Measurements from ENCODE around the gene NXNL2.
A peak's percentile ranks its signal among the peaks of the same experiment; 100 is the strongest.

Gene NXNL2

DNA sequence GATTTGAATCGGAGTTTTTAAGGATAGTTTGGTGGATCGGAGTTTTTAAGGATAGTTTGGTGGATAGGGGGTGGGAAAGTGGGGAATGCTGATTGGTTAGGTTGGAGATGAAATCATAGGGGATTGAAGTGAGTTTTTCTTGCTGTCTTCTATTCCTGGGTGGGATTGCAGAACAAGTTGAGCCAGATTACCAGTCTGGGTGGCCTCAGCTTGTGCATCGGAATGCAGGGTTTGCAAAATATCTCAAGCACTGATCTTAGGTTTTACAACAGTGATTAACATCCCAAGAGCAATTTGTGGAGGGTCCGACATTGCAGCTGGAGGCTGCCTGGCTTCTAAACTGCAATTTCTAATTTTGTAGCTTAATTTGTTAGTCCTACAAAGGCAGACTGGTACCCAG, 23.1 kb upstream of the NXNL2 start:
- TF ChIP-seq, protein P1, sequence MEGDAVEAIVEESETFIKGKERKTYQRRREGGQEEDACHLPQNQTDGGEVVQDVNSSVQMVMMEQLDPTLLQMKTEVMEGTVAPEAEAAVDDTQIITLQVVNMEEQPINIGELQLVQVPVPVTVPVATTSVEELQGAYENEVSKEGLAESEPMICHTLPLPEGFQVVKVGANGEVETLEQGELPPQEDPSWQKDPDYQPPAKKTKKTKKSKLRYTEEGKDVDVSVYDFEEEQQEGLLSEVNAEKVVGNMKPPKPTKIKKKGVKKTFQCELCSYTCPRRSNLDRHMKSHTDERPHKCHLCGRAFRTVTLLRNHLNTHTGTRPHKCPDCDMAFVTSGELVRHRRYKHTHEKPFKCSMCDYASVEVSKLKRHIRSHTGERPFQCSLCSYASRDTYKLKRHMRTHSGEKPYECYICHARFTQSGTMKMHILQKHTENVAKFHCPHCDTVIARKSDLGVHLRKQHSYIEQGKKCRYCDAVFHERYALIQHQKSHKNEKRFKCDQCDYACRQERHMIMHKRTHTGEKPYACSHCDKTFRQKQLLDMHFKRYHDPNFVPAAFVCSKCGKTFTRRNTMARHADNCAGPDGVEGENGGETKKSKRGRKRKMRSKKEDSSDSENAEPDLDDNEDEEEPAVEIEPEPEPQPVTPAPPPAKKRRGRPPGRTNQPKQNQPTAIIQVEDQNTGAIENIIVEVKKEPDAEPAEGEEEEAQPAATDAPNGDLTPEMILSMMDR (IDR thresholded peaks at IDR 0.05), result no peak
- H3K36me3 Mint-ChIP-seq (ENCODE audit: low read depth), result peaks cover 16% of the 10 kb centered on the region
- H3K27me3 Mint-ChIP-seq (ENCODE audit: low read depth, poor library complexity), result peaks cover 10% of the 10 kb centered on the region
- no peak overlapping the region for H3K4me3 Mint-ChIP-seq
- peaks cover 37% of the 10 kb centered on the region for H3K9me3 Mint-ChIP-seq
- H3K27ac Mint-ChIP-seq, result no peak overlapping the region
- no peak for DNase-seq
- no peaks in the 10 kb centered on the region for H3K4me1 Mint-ChIP-seq

DNA sequence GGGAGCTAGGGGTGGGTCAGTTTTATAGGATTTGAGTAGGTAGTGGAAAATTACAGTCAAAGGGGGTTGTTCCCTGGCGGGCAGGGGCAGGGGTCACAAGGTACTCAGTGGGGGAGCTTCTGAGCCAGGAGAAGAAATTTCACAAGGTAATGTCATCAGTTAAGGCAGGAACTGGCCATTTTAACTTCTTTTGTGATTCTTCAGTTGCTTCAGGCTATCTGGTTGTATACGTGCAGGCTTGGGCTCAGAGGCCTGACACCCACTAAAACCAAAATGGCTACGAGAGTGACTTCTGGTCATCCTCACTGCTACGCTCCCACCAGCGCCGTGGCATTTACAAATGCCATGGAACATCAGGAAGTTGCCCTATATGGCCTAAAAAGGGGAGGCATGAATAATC, 20.7 kb upstream of the NXNL2 start:
- Mint-ChIP-seq H3K4me1 (no peaks in the 10 kb centered on the region), H3K36me3 (ENCODE audit: low read depth) (peaks cover 12% of the 10 kb centered on the region), H3K27me3 (ENCODE audit: low read depth, poor library complexity) (peaks cover 10% of the 10 kb centered on the region), H3K4me3 (no peak overlapping the region), H3K27ac (no peak overlapping the region), H3K9me3 (peaks cover 30% of the 10 kb centered on the region)
- TF ChIP-seq, protein P1 (IDR thresholded peaks at IDR 0.05), result no peak
- no peak for DNase-seq

DNA sequence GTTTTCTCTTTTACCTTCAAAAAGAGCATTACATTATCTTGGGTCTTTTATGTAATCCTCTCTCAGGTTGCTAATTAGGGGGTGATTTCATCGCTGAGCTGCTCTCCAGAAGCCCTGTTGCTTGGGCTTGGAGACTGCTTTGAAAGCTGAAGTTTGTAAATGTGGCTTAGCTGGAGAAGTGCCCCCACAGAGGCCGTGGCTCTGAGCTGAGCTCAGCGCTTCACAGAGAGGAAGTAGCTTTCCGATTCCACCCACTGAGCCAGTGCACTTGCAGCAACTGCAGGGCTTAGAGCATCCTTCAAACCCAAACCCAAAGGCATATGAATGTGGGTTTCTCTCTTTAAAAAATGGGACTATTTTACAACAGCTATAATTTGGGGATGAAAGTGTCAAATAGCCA, 13.7 kb upstream of the NXNL2 start:
- TF ChIP-seq, protein P1 (IDR thresholded peaks at IDR 0.05), result no peak
- Mint-ChIP-seq H3K9me3 (no peaks in the 10 kb centered on the region), H3K27me3 (ENCODE audit: low read depth, poor library complexity) (peaks cover 15% of the 10 kb centered on the region), H3K27ac (no peak overlapping the region), H3K4me3 (no peak overlapping the region), H3K36me3 (ENCODE audit: low read depth) (no peaks in the 10 kb centered on the region), H3K4me1 (peaks cover 5% of the 10 kb centered on the region)
- no peak for DNase-seq

DNA sequence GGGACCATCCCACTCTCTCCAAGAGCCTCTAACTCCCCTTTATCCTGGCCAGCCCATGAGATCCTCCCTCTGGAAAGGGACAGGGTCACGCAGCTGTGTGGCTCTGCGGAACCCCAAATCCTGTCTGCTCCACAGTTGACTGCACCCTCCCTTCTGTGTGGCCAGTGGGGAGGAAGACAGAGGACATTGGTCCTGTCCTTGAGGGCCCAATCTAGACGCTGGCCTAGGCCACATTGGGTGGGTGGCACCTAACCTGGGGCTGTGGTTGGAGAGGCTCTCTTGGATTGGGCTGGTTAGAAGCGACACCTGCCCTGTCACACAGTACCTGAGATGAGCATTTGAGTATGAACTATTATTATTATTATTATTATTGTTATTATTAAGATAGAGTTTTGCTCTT, 12.6 kb upstream of the NXNL2 start:
- TF ChIP-seq, protein P1 (IDR thresholded peaks at IDR 0.05), result no peak
- Mint-ChIP-seq H3K9me3 (no peaks in the 10 kb centered on the region), H3K27me3 (ENCODE audit: low read depth, poor library complexity) (peaks cover 19% of the 10 kb centered on the region), H3K36me3 (ENCODE audit: low read depth) (no peaks in the 10 kb centered on the region), H3K4me3 (no peak overlapping the region), H3K27ac (no peak overlapping the region), H3K4me1 (peaks cover 5% of the 10 kb centered on the region)
- DNase-seq, result no peak

DNA sequence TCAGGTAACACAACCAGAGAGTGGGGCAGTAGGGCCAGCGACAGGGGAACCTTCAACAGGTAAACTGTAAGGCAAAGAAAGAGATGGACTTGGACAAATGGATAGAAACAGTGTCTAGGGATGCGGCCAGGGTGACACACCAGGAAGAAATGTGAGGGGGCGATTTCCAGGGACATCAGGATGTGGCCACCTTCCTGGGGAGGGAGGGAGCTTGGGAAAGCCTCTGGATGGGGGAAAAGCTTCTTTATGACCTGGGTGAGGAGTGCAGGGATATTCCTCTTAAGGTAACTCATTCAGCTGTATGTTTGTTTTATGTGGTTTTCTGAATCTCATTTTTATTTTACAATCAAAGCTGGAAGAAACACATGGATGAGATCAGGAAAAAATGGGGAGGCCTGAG, 11.9 kb upstream of the NXNL2 start:
- Mint-ChIP-seq H3K36me3 (ENCODE audit: low read depth) (no peaks in the 10 kb centered on the region), H3K27me3 (ENCODE audit: low read depth, poor library complexity) (peaks cover 19% of the 10 kb centered on the region), H3K9me3 (no peaks in the 10 kb centered on the region), H3K4me3 (no peak overlapping the region), H3K4me1 (peaks cover 10% of the 10 kb centered on the region), H3K27ac (peak overlapping the region; percentile 89)
- no peak for DNase-seq
- TF ChIP-seq, protein P1 (IDR thresholded peaks at IDR 0.05), result no peak

DNA sequence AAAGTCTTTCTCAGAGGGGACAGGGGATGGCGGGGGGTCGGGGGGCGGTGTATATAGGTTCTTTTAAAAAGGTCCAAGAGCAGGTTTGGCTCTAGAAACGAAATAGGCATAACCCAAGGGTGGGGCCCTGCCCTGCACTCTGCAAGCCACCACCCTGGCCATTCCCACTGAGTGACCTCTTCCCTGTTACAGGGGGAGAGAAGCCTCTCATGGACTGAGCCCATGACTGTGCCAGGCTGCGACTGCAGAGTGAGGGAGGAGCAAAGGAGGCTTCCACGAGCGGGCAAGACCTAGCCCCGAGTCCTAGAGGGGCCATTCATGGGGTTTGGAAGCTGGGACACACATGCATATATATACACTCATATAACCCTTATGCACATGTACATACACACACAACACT, 10.1 kb upstream of the NXNL2 start:
- H3K27ac Mint-ChIP-seq, result no peak overlapping the region
- peaks cover 29% of the 10 kb centered on the region for H3K4me1 Mint-ChIP-seq
- H3K27me3 Mint-ChIP-seq (ENCODE audit: low read depth, poor library complexity), result peaks cover 19% of the 10 kb centered on the region
- H3K9me3 Mint-ChIP-seq, result no peaks in the 10 kb centered on the region
- TF ChIP-seq, protein P1 (IDR thresholded peaks at IDR 0.05), result no peak
- H3K36me3 Mint-ChIP-seq (ENCODE audit: low read depth), result no peaks in the 10 kb centered on the region
- DNase-seq, result no peak
- no peak overlapping the region for H3K4me3 Mint-ChIP-seq

Measured in nephron progenitor cell (in vitro differentiated cells).